ENCODE results near the gene ZNF688. TPM values are rescaled to one million over a fixed set of nuclear protein-coding genes. Genes with fewer than 3 reads are reported as not detected.

The ZNF688 gene
- 10.6 TPM for total RNA-seq
- 10 to 100 TPM in 3 of 8 donors, 1 to 10 TPM in 5; 7.0 to 14.6 (median 9.3) TPM for polyA plus RNA-seq (ENCODE audit: insufficient read depth in 1 of 8, insufficient read length in 8 of 8, low replicate concordance in 1 of 8)
- long read RNA-seq, donor 1, transcript ZNF688-201 (3 exons, 2,506 nt) = major isoform, 5 of 5 reads
- long read RNA-seq, donor 1, partial matches to known transcripts = 0 of 5 reads
- long read RNA-seq, donor 1, other reads (novel, unspliced or antisense) = 0 of 5 reads
- long read RNA-seq, donor 2 = 0 reads
- long read RNA-seq, donor 3, partial matches to known transcripts = 0 of 7 reads
- long read RNA-seq, donor 3, other reads (novel, unspliced or antisense) = 0 of 7 reads
- long read RNA-seq, donor 4, partial matches to known transcripts = 0 of 4 reads
- long read RNA-seq, donor 4, other reads (novel, unspliced or antisense) = 0 of 4 reads
- long read RNA-seq, donor 5, transcript ZNF688-201 (3 exons, 2,506 nt) = major isoform, 11 of 13 reads
- long read RNA-seq, donor 5, partial matches to known transcripts = 0 of 13 reads
- long read RNA-seq, donor 5, other reads (novel, unspliced or antisense) = 0 of 13 reads
- long read RNA-seq, donor 6, partial matches to known transcripts = 0 of 4 reads
- long read RNA-seq, donor 6, other reads (novel, unspliced or antisense) = 0 of 4 reads
- long read RNA-seq, donor 7, partial matches to known transcripts = 0 of 3 reads
- long read RNA-seq, donor 7, other reads (novel, unspliced or antisense) = 0 of 3 reads
- long read RNA-seq, donor 8, partial matches to known transcripts = 0 of 5 reads
- long read RNA-seq, donor 8, other reads (novel, unspliced or antisense) = 0 of 5 reads
- long read RNA-seq, donor 9, partial matches to known transcripts = 0 of 3 reads
- long read RNA-seq, donor 9, other reads (novel, unspliced or antisense) = 0 of 3 reads
- long read RNA-seq, donor 10, transcript ZNF688-201 (3 exons, 2,506 nt) = major isoform, 9 of 11 reads
- long read RNA-seq, donor 10, partial matches to known transcripts = 0 of 11 reads
- long read RNA-seq, donor 10, other reads (novel, unspliced or antisense) = 0 of 11 reads
- long read RNA-seq, donor 11, partial matches to known transcripts = 0 of 3 reads
- long read RNA-seq, donor 11, other reads (novel, unspliced or antisense) = 0 of 3 reads

GRCh38 chr16:30571445-30572322 lies at the start of gene ZNF688:
TSS of gene ZNF688 (minus strand) at chr16:30571714. CDS start at chr16:30571629, 85 bp downstream.
- Histone ChIP-seq H3K36me3 (ENCODE audit: control insufficient read depth, insufficient read depth, low read length) (peaks cover 9% of the 10 kb centered on the region), H3K4me3 (ENCODE audit: low read length) (peak within 1 kb of the TSS; percentile 82), H3K4me1 (ENCODE audit: control insufficient read depth, insufficient read depth, low read length) (peaks cover 23% of the 10 kb centered on the region), H3K27ac (ENCODE audit: low read length) (peak within 1 kb of the TSS; percentile 99), H3K9me3 (replicated peaks; ENCODE audit: control insufficient read depth, low read depth, low read length) (no peaks in the 10 kb centered on the region), H3K27me3 (ENCODE audit: control insufficient read depth, insufficient read depth, low read length) (no peaks in the 10 kb centered on the region)
- WGBS (ENCODE audit: insufficient coverage) = under 1% methylated on average over 60 of the region's 67 CpGs
- DNase-seq = peak; percentile 100

- H3K4me1 ChIP-seq (ENCODE audit: control insufficient read depth, insufficient read depth, low read length) = peaks cover 2% of the 10 kb centered on the region
- H3K36me3 ChIP-seq (ENCODE audit: control insufficient read depth, insufficient read depth, low read length) = no peaks in the 10 kb centered on the region
- H3K27me3 ChIP-seq (ENCODE audit: control insufficient read depth, insufficient read depth, low read length) = peaks cover 2% of the 10 kb centered on the region
- no CpG with 5 or more reads among the region's 3 CpGs for WGBS (ENCODE audit: insufficient coverage)
- H3K4me3 ChIP-seq (ENCODE audit: low read length) = no peak overlapping the region
- H3K27ac ChIP-seq (ENCODE audit: low read length) = no peak overlapping the region
- H3K9me3 ChIP-seq (replicated peaks; ENCODE audit: control insufficient read depth, low read depth, low read length) = no peaks in the 10 kb centered on the region
- DNase-seq = no peak
Measured at GRCh38 chr16:30620169-30620568, 48.7 kb upstream of the ZNF688 start.

- no peak for DNase-seq
- Histone ChIP-seq H3K9me3 (replicated peaks; ENCODE audit: control insufficient read depth, low read depth, low read length) (no peaks in the 10 kb centered on the region), H3K27me3 (ENCODE audit: control insufficient read depth, insufficient read depth, low read length) (peaks cover 2% of the 10 kb centered on the region), H3K36me3 (ENCODE audit: control insufficient read depth, insufficient read depth, low read length) (no peaks in the 10 kb centered on the region), H3K4me1 (ENCODE audit: control insufficient read depth, insufficient read depth, low read length) (peaks cover 2% of the 10 kb centered on the region), H3K27ac (ENCODE audit: low read length) (no peak overlapping the region), H3K4me3 (ENCODE audit: low read length) (no peak overlapping the region)
- WGBS (ENCODE audit: insufficient coverage) = 85% methylated on average over 3 of the region's 5 CpGs
Measured at GRCh38 chr16:30619638-30620037, 48.1 kb upstream of the ZNF688 start.

- 92% methylated on average over 2 of the region's 4 CpGs for WGBS (ENCODE audit: insufficient coverage)
- peaks cover 2% of the 10 kb centered on the region for H3K27me3 ChIP-seq (ENCODE audit: control insufficient read depth, insufficient read depth, low read length)
- no peaks in the 10 kb centered on the region for H3K36me3 ChIP-seq (ENCODE audit: control insufficient read depth, insufficient read depth, low read length)
- H3K9me3 ChIP-seq (replicated peaks; ENCODE audit: control insufficient read depth, low read depth, low read length) = no peaks in the 10 kb centered on the region
- DNase-seq = no peak
- H3K27ac ChIP-seq (ENCODE audit: low read length) = no peak overlapping the region
- H3K4me1 ChIP-seq (ENCODE audit: control insufficient read depth, insufficient read depth, low read length) = peaks cover 2% of the 10 kb centered on the region
- no peak overlapping the region for H3K4me3 ChIP-seq (ENCODE audit: low read length)
Measured at GRCh38 chr16:30619202-30619601, 47.7 kb upstream of the ZNF688 start.

GRCh38 chr16:30615358-30616091 lies 44.0 kb upstream of the ZNF688 start:
- 23% methylated on average over 10 of the region's 12 CpGs for WGBS (ENCODE audit: insufficient coverage)

GRCh38 chr16:30609926-30610839 lies 38.7 kb upstream of the ZNF688 start, which contains the start of gene ZNF689:
TSS of gene ZNF689 (minus strand) at chr16:30610389. CDS start at chr16:30610041, 348 bp downstream.
- Histone ChIP-seq H3K27me3 (ENCODE audit: control insufficient read depth, insufficient read depth, low read length) (no peaks in the 10 kb centered on the region), H3K36me3 (ENCODE audit: control insufficient read depth, insufficient read depth, low read length) (peaks cover 33% of the 10 kb centered on the region), H3K4me1 (ENCODE audit: control insufficient read depth, insufficient read depth, low read length) (peaks cover 10% of the 10 kb centered on the region), H3K4me3 (ENCODE audit: low read length) (peak within 1 kb of the TSS; percentile 83), H3K27ac (ENCODE audit: low read length) (peak within 1 kb of the TSS; percentile 92), H3K9me3 (replicated peaks; ENCODE audit: control insufficient read depth, low read depth, low read length) (no peaks in the 10 kb centered on the region)
- DNase-seq = peak; percentile 99
- WGBS (ENCODE audit: insufficient coverage) = under 1% methylated on average over 56 of the region's 63 CpGs

More at GRCh38 chr16:30615358-30616091, 44.0 kb upstream of the ZNF688 start:
- Histone ChIP-seq H3K27me3 (ENCODE audit: control insufficient read depth, insufficient read depth, low read length) (no peaks in the 10 kb centered on the region), H3K27ac (ENCODE audit: low read length) (no peak overlapping the region), H3K36me3 (ENCODE audit: control insufficient read depth, insufficient read depth, low read length) (no peaks in the 10 kb centered on the region), H3K4me3 (ENCODE audit: low read length) (no peak overlapping the region), H3K4me1 (ENCODE audit: control insufficient read depth, insufficient read depth, low read length) (peaks cover 2% of the 10 kb centered on the region), H3K9me3 (replicated peaks; ENCODE audit: control insufficient read depth, low read depth, low read length) (no peaks in the 10 kb centered on the region)
- DNase-seq = no peak

- Histone ChIP-seq H3K4me3 (ENCODE audit: low read length) (peak overlapping the region; percentile 83), H3K27me3 (ENCODE audit: control insufficient read depth, insufficient read depth, low read length) (no peaks in the 10 kb centered on the region), H3K9me3 (replicated peaks; ENCODE audit: control insufficient read depth, low read depth, low read length) (no peaks in the 10 kb centered on the region), H3K27ac (ENCODE audit: low read length) (peak overlapping the region; percentile 92), H3K36me3 (ENCODE audit: control insufficient read depth, insufficient read depth, low read length) (peaks cover 42% of the 10 kb centered on the region), H3K4me1 (ENCODE audit: control insufficient read depth, insufficient read depth, low read length) (peaks cover 10% of the 10 kb centered on the region)
- peak; percentile 47 for DNase-seq
- WGBS (ENCODE audit: insufficient coverage) = 3% methylated on average over 33 of the region's 40 CpGs
Measured at GRCh38 chr16:30609002-30609925, 37.8 kb upstream of the ZNF688 start.

All from muscle of leg (tissue), 16 donors.